Motor neuron (in vitro differentiated cells): ENCODE results near the gene AK8. TPM values are rescaled to one million over a fixed set of nuclear protein-coding genes. Genes with fewer than 3 reads are reported as not detected.

Source experiments
- ATAC-seq, 8 experiments: fragments of 200-7000 bp; cut with Tn5 transposase; replicated peaks in 6 of 8; 2 replicates each; pipeline ENCODE4 v1.8.0; 2021; ENCODE audit warnings: mild to moderate bottlenecking in 8 of 8, moderate library complexity in 8 of 8
- H3K27ac ChIP-seq, 2 donors: fragments of 250-450 bp; sonication (Bioruptor Pico); 2 replicates each; pipeline ENCODE4 v1.9.0; 2021; ENCODE audit warnings: antibody characterized with exemption in 2 of 2, mild to moderate bottlenecking in 2 of 2, moderate library complexity in 1 of 2
- H3K4me1 ChIP-seq, 2 donors: fragments of 250-450 bp; sonication (Bioruptor Pico); replicated peaks in 1 of 2; 2 replicates each; pipeline ENCODE4 v1.6.1; 2021; ENCODE audit warnings: antibody characterized with exemption in 2 of 2, mild to moderate bottlenecking in 2 of 2, moderate library complexity in 1 of 2
- H3K4me3 ChIP-seq, 5 donors: fragments of 250-450 bp; sonication (Bioruptor Pico); 2 replicates each; pipeline ENCODE4 v1.9.0; 2021; ENCODE audit warnings: antibody characterized with exemption in 5 of 5, mild to moderate bottlenecking in 5 of 5, moderate library complexity in 4 of 5
- WGBS, 10 experiments: fragments of 450-650 bp; shearing (Covaris generic); methylation state at CpG; one replicate each; pipeline ENCODE4 v1.0.0; 2022; 5-methylcytosine and 5-hydroxymethylcytosine counted together
- in situ Hi-C, 9 experiments: fragments of 400-800 bp; cut with MboI; loops; one replicate each; pipeline ENCODE4 v1.15.0; 2021; ENCODE audit warnings: low sequenced_read_pairs in 9 of 9, low pct_unique_long_range_greater_than_20kb in 2 of 9; ENCODE audit not compliant: unreplicated experiment in 9 of 9
- total RNA-seq, 8 experiments: library from RNA; unstranded; fragments of 300-600 nt; gene quantifications; 2 replicates each; pipeline versions ENCODE4 v1.2.3 to v1.2.4, GENCODE V29; 2022

Gene AK8
- total RNA-seq, 8 experiments from 2014 or later, result 0.64 to 6.6 (median 0.95) TPM

GRCh38 chr9:132826131-132826530, 52.0 kb downstream of the AK8 start:
- Histone ChIP-seq H3K27ac (no peak overlapping the region), H3K4me1 (no peaks in the 10 kb centered on the region), H3K4me3 (no peak overlapping the region)
- 20 to 100% (median 88%) methylated on average over 1 to 12 of the region's 12 CpGs; no CpG with 5 or more reads in 4 of the 10 experiments for WGBS, 10 experiments
- ATAC-seq, result no peak
- in situ Hi-C loops, result no loop called here

DNA sequence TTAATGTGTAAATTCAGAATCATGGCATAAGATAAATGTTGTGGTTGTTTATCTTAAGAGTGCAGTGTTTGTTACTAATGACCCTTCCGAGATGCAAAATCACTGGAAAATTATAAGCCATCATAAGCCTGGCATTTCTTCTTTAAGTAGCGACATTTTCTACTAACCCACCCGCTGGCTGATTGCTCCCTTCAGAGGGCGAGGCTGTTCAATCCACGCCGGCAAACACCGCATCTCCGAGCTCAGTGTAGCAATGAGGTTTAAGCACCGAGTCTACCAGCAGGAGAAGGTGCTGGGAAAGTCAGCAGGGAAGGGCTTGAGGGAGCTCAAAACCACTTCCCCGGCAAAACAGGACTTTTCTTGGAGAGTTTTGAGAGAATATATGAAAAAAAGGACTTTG, 52.7 kb downstream of the AK8 start:
- Histone ChIP-seq H3K4me1 (no peaks in the 10 kb centered on the region), H3K4me3 (no peak overlapping the region), H3K27ac (no peak overlapping the region)
- in situ Hi-C loops, result no loop called here
- 38 to 95% (median 65%) methylated on average over 1 to 10 of the region's 10 CpGs; no CpG with 5 or more reads in 1 of the 10 experiments for WGBS, 10 experiments
- ATAC-seq, result no peak

DNA sequence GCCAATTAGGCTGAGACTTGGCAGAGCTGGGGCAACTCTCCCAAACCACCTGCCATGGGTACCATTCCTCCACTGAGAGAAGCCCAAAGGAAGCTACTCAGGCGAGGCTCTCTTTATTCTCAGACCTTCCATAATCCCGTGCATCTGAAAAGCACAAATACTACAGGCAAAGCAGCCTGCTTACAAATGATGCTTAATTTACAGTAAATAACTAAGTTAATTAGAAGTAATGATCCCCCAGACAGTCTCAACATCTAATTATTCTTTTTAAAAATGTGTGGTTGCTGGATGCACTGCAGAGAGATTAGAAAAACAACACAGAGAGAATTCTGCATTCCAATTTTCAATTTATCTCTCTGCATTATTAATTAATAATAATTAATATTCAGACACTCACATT, 53.1 kb downstream of the AK8 start:
- Histone ChIP-seq H3K27ac (no peak overlapping the region), H3K4me1 (no peaks in the 10 kb centered on the region), H3K4me3 (no peak overlapping the region)
- in situ Hi-C loops, result loop anchor here in 1 of 9 experiments (25.0 kb wide), 1 partner anchor 413 kb away; the partner anchor contains the start of genes CFAP77 and TTF1
- 40 to 86% (median 78%) methylated on average over 1 to 2 of the region's 2 CpGs; no CpG with 5 or more reads in 4 of the 10 experiments for WGBS, 10 experiments
- ATAC-seq, result no peak

GRCh38 chr9:132824151-132824550, 53.9 kb downstream of the AK8 start:
- Histone ChIP-seq H3K4me3 (no peak overlapping the region), H3K4me1 (no peaks in the 10 kb centered on the region), H3K27ac (no peak overlapping the region)
- 50 to 89% (median 60%) methylated on average over 1 to 3 of the region's 8 CpGs; no CpG with 5 or more reads in 7 of the 10 experiments for WGBS, 10 experiments
- in situ Hi-C loops, result loop anchor here in 1 of 9 experiments (25.0 kb wide), 1 partner anchor 412 kb away; the partner anchor contains the start of genes CFAP77 and TTF1
- ATAC-seq, result no peak

DNA sequence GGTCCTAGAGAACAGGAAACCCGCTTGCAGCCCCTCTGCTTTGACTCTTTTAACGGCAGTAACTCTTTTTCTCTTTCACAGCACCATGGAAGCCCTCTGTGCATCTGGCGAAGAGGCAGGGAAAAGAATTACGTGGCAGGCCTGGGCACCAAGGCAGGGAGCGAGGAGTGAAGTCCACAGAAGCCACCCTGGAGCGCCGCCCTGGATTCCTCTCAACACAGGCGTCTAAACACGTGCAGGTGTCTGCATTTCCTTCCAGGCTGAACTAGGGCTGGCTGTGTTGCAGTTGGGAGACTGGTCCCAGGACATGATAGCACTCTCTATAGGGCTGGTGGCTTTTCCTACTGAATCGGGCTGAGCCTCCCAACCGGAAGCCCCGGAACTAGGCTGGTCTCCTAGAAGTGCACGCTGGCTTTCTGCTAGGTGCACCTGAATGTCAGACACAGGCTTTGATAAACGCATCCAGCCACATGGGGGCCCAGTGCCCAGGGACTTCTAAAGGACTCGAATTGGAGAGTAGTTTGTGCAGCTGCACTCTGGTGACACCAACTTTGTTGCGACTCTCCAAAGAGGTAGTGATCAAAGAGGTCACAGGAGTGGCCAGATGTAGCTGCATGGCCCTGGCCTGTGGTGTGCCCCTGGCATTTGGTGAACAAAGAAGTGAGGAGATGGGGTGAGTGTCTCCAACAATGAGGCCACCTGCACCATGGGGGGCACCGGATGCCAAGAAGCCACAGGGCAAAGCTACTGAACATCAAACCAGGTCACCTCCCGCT, 54.5 kb downstream of the AK8 start:
- ATAC-seq, result no peak
- H3K27ac ChIP-seq, result no peak overlapping the region
- in situ Hi-C loops, result loop anchor here in 1 of 9 experiments (25.0 kb wide), 1 partner anchor 411 kb away; the partner anchor contains the start of genes CFAP77 and TTF1
- no peak overlapping the region for H3K4me3 ChIP-seq
- H3K4me1 ChIP-seq, result no peaks in the 10 kb centered on the region
- WGBS, 10 experiments, result 43 to 100% (median 77%) methylated on average over 1 to 14 of the region's 18 CpGs; no CpG with 5 or more reads in 5 of the 10 experiments

DNA sequence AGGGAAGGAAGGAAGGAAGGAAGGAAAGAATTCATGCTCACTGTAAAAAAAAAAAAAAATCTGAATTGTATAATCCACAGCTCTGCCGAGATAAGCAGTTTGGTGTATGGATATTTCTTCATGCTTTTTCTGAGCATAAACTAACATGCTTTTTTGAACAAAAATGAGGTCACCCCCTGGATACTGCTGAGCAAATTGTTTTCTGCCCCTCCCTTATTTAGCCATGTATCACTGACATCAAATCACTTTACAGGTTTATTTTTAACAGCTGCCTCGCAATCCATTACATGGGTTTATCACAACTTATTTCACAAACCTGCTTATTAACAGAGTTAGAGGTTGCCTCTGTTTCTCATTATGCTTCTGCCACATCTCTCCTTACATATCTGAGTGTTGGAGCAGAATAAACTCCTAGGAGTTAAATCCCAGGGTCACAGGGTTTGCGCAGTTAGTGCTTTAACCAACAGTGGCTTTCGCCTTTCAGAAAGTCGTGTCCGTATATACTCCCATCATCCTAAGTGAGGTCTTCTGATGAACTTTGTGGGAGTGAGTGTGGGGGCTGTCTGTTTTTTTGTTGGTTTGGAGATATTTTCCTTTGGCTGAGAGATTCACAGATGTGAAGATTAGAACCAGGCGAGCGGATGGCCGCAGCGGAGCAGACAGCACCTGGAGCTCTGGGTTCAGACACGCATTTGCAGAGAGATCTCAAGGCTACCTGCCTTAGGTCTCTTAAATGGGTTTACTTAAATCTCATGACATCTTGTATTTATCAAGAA, 57.7 kb downstream of the AK8 start:
- peak in 2 of 8 experiments; percentile 71 to 84 for ATAC-seq
- Histone ChIP-seq H3K4me3 (no peak overlapping the region), H3K27ac (no peak overlapping the region), H3K4me1 (no peaks in the 10 kb centered on the region)
- in situ Hi-C loops, result loop anchor here in 1 of 9 experiments (25.0 kb wide), 1 partner anchor 408 kb away; the partner anchor contains the start of genes CFAP77 and TTF1
- 25 to 97% (median 69%) methylated on average over 2 to 11 of the region's 11 CpGs; no CpG with 5 or more reads in 2 of the 10 experiments for WGBS, 10 experiments

DNA sequence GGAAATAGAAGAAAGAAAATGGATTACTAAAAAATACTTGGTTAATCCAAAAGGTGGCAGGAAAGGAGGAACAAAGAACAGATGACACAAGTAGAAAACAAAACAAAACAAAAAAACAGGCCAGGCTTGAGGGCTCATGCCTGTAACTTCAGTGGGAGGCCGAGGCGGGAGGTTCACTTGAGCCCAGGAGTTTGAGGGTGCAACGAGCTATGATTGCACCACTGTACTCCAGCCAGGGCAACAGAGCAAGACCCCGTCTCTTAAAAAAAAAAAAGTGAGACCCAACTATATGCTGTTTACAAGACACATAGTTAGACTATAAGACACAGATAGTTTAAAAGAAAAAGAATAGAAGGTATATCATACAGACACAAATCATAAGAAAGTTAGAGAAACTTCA, 59.5 kb downstream of the AK8 start:
- WGBS, 10 experiments, result 35 to 78% (median 64%) methylated on average over 2 to 4 of the region's 4 CpGs; no CpG with 5 or more reads in 1 of the 10 experiments
- H3K4me3 ChIP-seq, result no peak overlapping the region
- no peak for ATAC-seq
- H3K27ac ChIP-seq, result no peak overlapping the region
- in situ Hi-C loops, result loop anchor here in 1 of 9 experiments (25.0 kb wide), 1 partner anchor 406 kb away; the partner anchor contains the start of genes CFAP77 and TTF1
- H3K4me1 ChIP-seq, result no peaks in the 10 kb centered on the region

DNA sequence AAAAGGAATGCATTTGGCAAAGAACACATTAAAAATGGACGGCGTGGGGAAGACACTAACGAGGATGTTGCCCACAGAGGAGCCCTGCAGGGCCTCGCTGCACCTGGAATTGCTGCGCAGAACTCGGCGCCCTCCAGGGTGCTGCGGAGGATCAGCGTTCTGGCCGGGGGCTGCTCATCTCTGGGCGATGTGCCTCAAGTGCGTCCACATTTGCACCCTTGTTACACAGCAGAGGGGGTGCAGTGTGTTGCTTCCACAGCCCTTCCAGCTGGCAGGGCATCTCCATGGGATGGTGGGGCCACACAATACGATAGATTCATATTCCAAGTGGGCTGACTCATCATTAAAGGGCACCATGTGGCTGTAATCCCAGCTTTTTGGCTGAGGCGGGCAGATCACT, 63.1 kb downstream of the AK8 start:
- no peak overlapping the region for H3K4me3 ChIP-seq
- ATAC-seq, result no peak
- in situ Hi-C loops, result loop anchor here in 1 of 9 experiments (25.0 kb wide), 1 partner anchor 403 kb away; the partner anchor contains the start of genes CFAP77 and TTF1
- no peak overlapping the region for H3K27ac ChIP-seq
- WGBS, 10 experiments, result 63 to 100% (median 85%) methylated on average over 2 to 12 of the region's 14 CpGs; no CpG with 5 or more reads in 1 of the 10 experiments
- peaks cover 0 to under 1% of the 10 kb centered on the region in 2 donors for H3K4me1 ChIP-seq

- Histone ChIP-seq H3K4me3 (no peak overlapping the region), H3K4me1 (peaks cover 0 to 8% of the 10 kb centered on the region in 2 donors), H3K27ac (no peak overlapping the region)
- peak in 3 of 8 experiments; percentile 22 to 87 (median 65) for ATAC-seq
- 40 to 100% (median 85%) methylated on average over 1 to 9 of the region's 13 CpGs; no CpG with 5 or more reads in 2 of the 10 experiments for WGBS, 10 experiments
- in situ Hi-C loops, result loop anchor here in 1 of 9 experiments (25.0 kb wide), 1 partner anchor 401 kb away; the partner anchor contains the start of genes CFAP77 and TTF1
Observed at GRCh38 chr9:132813115-132813771, 64.8 kb downstream of the AK8 start.

- WGBS, 10 experiments, result 61 to 100% (median 90%) methylated on average over 1 to 5 of the region's 6 CpGs; no CpG with 5 or more reads in 3 of the 10 experiments
- Histone ChIP-seq H3K4me1 (peaks cover 0 to 14% of the 10 kb centered on the region in 2 donors), H3K4me3 (no peak overlapping the region), H3K27ac (no peak overlapping the region)
- in situ Hi-C loops, result loop anchor here in 1 of 9 experiments (25.0 kb wide), 1 partner anchor 400 kb away; the partner anchor contains the start of genes CFAP77 and TTF1
- no peak for ATAC-seq
Observed at GRCh38 chr9:132811985-132812384, 66.1 kb downstream of the AK8 start.

- peaks cover 0 to 14% of the 10 kb centered on the region in 2 donors for H3K4me1 ChIP-seq
- ATAC-seq, result no peak
- 45 to 91% (median 85%) methylated on average over 2 to 11 of the region's 11 CpGs for WGBS, 10 experiments
- no peak overlapping the region for H3K27ac ChIP-seq
- H3K4me3 ChIP-seq, result no peak overlapping the region
- in situ Hi-C loops, result loop anchor here in 1 of 9 experiments (25.0 kb wide), 1 partner anchor 398 kb away; the partner anchor contains the start of genes CFAP77 and TTF1
Observed at GRCh38 chr9:132810314-132810713, 67.8 kb downstream of the AK8 start.

GRCh38 chr9:132809677-132810271, 68.3 kb downstream of the AK8 start:
- ATAC-seq, result no peak
- in situ Hi-C loops, result loop anchor here in 1 of 9 experiments (25.0 kb wide), 1 partner anchor 397 kb away; the partner anchor contains the start of genes CFAP77 and TTF1
- Histone ChIP-seq H3K27ac (no peak overlapping the region), H3K4me3 (no peak overlapping the region), H3K4me1 (peaks cover 0 to 16% of the 10 kb centered on the region in 2 donors)
- WGBS, 10 experiments, result 38 to 100% (median 65%) methylated on average over 1 to 8 of the region's 11 CpGs
